Measurements from ENCODE around the gene S100A2. TPM values are rescaled to one million over a fixed set of nuclear protein-coding genes. Genes with fewer than 3 reads are reported as not detected.

Gene S100A2
- total RNA-seq, 1 donor from 2014 or later, result 0.75 TPM

DNA sequence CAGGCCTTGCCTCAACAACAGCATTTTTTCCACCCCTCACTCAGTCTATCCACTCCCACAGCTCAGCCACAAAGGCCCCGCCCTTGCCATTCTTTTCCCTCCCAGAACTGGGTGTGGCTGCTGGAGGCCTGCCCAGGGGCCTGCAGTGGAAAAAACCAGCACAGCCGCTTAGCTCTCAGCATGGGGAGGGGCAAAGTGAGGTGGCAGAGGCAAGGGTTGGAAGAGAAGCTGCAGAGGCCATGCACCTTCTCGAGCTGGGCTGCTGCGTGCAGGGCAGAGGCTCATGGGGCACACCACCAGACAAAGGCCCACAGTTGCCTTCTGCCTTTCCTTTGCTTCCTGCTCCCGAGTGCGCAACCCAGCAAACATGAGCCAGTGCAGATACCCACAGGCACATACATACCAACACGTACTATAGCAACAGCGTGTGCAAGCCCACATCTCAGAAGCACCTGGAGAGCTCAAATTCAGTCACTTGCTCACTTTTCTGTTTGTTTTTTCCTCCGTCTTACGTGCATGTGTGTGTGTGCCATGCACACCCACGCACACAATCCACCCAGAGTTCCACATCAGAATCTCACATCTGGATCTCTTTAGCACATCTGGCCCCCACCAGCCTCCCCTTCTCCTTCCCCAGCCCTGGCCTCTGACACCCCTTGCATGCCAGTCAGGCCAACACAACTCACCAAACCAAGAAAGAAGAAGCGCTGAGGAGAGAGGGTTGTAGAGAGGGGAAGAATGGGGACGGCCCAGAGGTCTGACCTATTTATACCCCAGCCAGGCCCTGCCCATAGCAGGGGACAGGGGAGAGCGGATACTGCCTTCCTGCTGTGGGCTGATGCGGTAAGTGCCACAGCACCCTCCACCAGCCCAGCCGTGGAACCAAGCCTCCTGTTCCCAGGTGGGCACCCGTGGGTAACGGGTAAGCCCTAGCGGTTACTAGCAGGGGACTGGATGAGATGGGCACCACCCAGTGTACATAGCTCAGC, 20.3 kb downstream of the S100A2 start, which contains the start of gene S100A4:
TSS of gene S100A4 (minus strand) at position 740 of the 989 bp plus-strand sequence. CDS start 1,012 bp downstream, outside the sequence.
- Mint-ChIP-seq H3K36me3 (ENCODE audit: low read depth) (peaks cover 29% of the 10 kb centered on the region), H3K4me1 (ENCODE audit: low read depth) (peaks cover 70% of the 10 kb centered on the region), H3K27me3 (ENCODE audit: low read depth) (no peaks in the 10 kb centered on the region), H3K9me3 (no peaks in the 10 kb centered on the region), H3K4me3 (ENCODE audit: low read depth) (peak within 1 kb of the TSS; percentile 88), H3K27ac (peak within 1 kb of the TSS; percentile 97)
- peak; percentile 95 for DNase-seq (ENCODE audit: low spot score)
- intact Hi-C loops (cut with micrococcal nuclease), result loop anchor here (1.0 to 10.0 kb wide), 5 partner anchors 9 to 419 kb away; partner anchors contain the start of genes CREB3L4, ILF2 and SLC39A1

DNA sequence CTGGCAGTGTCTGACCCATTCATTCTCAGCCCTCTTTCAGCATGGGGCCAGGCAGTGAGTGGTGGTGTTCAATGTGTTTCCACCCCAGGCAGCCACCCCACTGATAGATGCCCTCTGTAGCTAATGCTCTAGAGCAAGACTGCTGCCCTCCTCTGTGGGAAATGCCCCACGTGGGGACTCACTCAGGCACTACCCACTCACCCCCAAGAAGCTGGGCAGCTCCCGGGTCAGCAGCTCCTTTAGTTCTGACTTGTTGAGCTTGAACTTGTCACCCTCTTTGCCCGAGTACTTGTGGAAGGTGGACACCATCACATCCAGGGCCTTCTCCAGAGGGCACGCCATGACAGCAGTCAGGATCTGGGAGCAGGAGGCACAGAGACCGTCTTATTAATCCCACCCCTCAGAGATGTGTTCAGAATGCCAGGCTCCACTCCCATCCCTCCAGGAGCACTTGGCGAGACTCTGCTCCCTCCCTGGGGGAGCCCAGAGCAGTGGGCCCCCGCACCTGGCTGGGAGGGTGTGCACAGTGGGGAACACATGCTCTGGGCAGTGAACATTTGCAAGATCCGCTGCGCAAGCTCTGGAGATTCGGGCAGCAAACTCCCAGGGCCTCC, 21.1 kb downstream of the S100A2 start:
- H3K27me3 Mint-ChIP-seq (ENCODE audit: low read depth), result no peaks in the 10 kb centered on the region
- H3K36me3 Mint-ChIP-seq (ENCODE audit: low read depth), result peaks cover 29% of the 10 kb centered on the region
- no peak for DNase-seq (ENCODE audit: low spot score)
- peak overlapping the region; percentile 88 for H3K4me3 Mint-ChIP-seq (ENCODE audit: low read depth)
- H3K4me1 Mint-ChIP-seq (ENCODE audit: low read depth), result peaks cover 78% of the 10 kb centered on the region
- peak overlapping the region; percentile 97 for H3K27ac Mint-ChIP-seq
- intact Hi-C loops (cut with micrococcal nuclease), result loop anchor here (1.0 to 10.0 kb wide), 5 partner anchors 8 to 420 kb away; partner anchors contain the start of genes CREB3L4, ILF2 and SLC39A1
- no peaks in the 10 kb centered on the region for H3K9me3 Mint-ChIP-seq

DNA sequence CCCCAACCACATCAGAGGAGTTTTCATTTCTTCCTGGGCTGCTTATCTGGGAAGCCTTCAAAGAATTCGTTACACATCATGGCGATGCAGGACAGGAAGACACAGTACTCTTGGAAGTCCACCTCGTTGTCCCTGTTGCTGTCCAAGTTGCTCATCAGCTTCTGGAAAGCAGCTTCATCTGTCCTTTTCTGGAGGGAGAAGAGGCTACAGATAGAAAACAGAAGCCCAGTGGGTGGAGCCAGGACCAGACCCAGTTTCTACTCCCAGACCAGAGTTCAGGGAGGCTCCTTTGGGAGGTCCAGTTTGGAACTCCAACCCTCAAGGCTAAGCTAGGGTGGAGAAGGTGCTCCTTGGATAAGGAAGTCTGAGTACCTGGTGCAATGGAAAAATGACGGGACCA, 21.9 kb downstream of the S100A2 start:
- Mint-ChIP-seq H3K27me3 (ENCODE audit: low read depth) (no peaks in the 10 kb centered on the region), H3K9me3 (no peaks in the 10 kb centered on the region), H3K36me3 (ENCODE audit: low read depth) (peaks cover 29% of the 10 kb centered on the region), H3K4me1 (ENCODE audit: low read depth) (peaks cover 76% of the 10 kb centered on the region), H3K27ac (peak overlapping the region; percentile 97), H3K4me3 (ENCODE audit: low read depth) (peak overlapping the region; percentile 88)
- no peak for DNase-seq (ENCODE audit: low spot score)
- intact Hi-C loops (cut with micrococcal nuclease), result loop anchor here (2.0 to 10.0 kb wide), 2 partner anchors 89 to 421 kb away; partner anchors contain the start of genes CREB3L4 and SLC39A1

DNA sequence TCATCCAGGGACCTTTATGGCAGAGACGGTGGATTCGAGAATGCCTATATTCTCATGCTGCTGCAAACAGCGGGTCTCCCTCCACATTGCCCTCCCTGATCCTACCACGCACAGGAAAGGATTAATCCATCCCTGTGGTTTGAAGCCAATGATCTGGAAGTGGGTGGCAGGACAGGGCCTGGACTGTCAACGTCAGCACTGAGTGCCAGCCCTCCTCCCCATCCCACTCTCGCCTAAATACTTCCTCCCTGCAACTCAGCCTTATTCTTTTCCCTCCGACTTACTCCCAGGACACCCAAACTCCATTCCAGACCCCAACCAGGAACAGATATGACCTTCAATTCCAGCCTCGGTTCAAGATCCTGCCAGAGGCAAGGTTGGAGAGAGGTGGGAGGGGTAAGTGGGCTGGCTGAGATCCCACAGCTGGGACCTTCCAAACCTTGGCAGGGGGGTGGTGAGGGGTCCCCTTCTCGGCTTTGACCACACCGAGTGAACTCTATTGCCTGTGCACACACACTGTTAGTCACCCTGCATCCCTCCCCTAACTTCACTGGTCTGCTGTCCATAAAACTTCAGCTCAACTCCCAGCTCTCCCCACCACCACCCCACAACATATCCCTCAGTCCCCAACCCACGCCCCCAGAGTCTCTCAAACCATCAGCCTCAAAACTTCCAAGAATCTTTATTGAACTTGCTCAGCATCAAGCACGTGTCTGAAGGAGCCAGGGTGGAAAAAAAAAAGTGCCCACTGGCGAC, 22.5 kb downstream of the S100A2 start:
- Mint-ChIP-seq H3K4me1 (ENCODE audit: low read depth) (peaks cover 70% of the 10 kb centered on the region), H3K27ac (peak overlapping the region; percentile 48), H3K4me3 (ENCODE audit: low read depth) (peak overlapping the region; percentile 88), H3K36me3 (ENCODE audit: low read depth) (peaks cover 29% of the 10 kb centered on the region), H3K27me3 (ENCODE audit: low read depth) (no peaks in the 10 kb centered on the region), H3K9me3 (no peaks in the 10 kb centered on the region)
- intact Hi-C loops (cut with micrococcal nuclease), result loop anchor here (10.0 kb wide), 1 partner anchor 422 kb away; the partner anchor contains the start of genes CREB3L4 and SLC39A1
- DNase-seq (ENCODE audit: low spot score), result no peak

DNA sequence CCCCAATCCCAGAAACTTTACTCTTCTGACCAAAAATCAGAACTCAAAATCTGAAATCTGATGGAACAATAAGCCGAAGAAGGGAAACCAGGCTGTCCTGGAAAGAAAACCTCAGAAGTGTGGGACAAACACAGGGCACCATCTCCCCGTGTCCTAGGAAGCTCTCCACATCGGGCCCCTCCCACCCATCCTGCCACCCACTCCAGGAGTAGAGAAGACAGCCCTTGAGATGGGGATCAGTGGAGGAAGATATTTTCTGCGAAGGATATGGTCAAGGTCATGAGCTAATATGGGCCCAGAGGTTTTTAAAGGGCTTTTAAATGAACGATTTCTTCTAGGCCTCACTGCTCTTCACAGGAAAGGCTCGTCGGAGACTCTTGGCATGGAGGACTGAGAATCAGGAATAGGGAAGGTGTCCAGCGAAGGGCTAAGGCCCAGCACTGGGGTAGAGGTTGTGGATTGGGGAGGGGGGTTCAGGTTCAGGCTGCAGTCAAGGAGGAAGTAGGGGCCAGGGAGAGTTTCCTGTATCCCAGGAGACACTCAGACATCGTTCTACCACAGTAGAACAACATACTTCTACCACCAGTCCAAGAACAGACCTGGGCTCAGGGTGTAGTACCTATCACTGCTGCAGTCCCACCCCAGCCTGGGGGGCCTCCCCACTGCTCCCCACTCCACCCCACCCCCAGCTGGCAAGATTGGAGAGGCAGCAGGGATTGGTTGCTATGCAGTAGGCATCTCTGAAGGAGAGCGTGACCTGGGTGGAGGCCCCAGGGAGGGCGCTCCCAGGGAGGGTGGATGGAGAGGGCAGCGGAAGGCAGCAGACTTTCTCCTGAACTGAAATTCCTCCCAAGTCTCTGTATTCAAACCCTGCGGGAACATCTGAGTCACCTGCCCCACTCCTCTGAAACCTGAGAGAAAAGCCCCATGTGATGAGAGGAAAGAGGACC, 23.7 kb downstream of the S100A2 start:
- intact Hi-C loops (cut with micrococcal nuclease), result loop anchor here (10.0 kb wide), 1 partner anchor 423 kb away; the partner anchor contains the start of genes CREB3L4 and SLC39A1
- peaks cover 66% of the 10 kb centered on the region for H3K4me1 Mint-ChIP-seq (ENCODE audit: low read depth)
- H3K36me3 Mint-ChIP-seq (ENCODE audit: low read depth), result peaks cover 29% of the 10 kb centered on the region
- no peaks in the 10 kb centered on the region for H3K27me3 Mint-ChIP-seq (ENCODE audit: low read depth)
- H3K9me3 Mint-ChIP-seq, result no peaks in the 10 kb centered on the region
- no peak for DNase-seq (ENCODE audit: low spot score)
- peak overlapping the region; percentile 89 for H3K27ac Mint-ChIP-seq
- no peak overlapping the region for H3K4me3 Mint-ChIP-seq (ENCODE audit: low read depth)

DNA sequence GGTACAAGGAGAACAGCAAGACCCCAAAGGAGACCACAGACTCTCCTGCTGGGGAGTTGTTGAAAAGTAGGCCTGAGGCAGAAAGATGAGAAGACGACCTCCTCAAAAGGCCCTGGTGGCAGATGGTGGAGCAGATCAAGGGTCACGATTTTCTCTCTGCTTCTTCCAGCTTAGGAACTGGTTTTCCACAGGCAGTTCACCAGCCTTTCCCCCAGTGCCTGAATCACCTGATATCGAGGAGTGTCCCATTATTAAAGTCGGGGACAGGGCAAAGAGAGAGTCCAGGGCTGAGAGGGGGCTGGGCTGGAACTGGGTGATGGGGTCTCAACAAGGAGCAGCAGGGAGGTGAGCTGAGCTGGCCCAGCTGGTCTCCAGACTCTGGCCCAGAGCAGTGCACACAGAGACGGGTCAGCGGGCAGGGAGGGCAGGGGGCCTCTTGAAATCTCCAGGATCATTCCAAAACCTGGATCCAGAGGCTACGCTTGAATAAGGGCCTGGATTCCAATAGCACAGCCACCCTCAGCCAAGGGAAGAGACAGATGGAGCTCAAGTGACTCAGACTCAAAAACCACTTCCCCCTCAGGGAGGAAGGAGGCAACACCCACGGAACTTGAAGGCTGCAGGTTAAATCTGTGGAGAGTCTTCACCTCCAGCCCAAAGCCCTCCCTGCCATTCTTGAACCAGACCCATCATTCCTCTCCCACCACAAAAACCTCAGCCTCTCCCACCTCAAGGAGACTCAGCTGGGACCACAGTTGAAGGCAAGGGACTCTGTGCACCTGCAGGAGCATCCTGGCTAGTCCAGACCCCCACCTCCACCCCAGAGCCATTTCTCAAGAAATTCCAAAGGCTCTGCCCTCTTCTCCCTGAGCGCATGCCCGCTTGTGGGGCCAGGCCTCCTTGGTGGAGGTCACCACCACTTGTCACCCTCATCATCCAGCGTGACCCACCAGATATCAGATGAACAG, 25.0 kb downstream of the S100A2 start, which contains the start of gene S100A5:
TSS of gene S100A5 (minus strand) at position 541 of the 968 bp plus-strand sequence. CDS start 743 bp downstream, outside the sequence.
- H3K4me3 Mint-ChIP-seq (ENCODE audit: low read depth), result peak within 1 kb of the TSS; percentile 56
- H3K36me3 Mint-ChIP-seq (ENCODE audit: low read depth), result peaks cover 33% of the 10 kb centered on the region
- H3K9me3 Mint-ChIP-seq, result no peaks in the 10 kb centered on the region
- peak within 1 kb of the TSS; percentile 89 for H3K27ac Mint-ChIP-seq
- peak; percentile 49 for DNase-seq (ENCODE audit: low spot score)
- H3K27me3 Mint-ChIP-seq (ENCODE audit: low read depth), result no peaks in the 10 kb centered on the region
- intact Hi-C loops (cut with micrococcal nuclease), result loop anchor here (10.0 kb wide), 1 partner anchor 424 kb away; the partner anchor contains the start of genes CREB3L4 and SLC39A1
- peaks cover 67% of the 10 kb centered on the region for H3K4me1 Mint-ChIP-seq (ENCODE audit: low read depth)

DNA sequence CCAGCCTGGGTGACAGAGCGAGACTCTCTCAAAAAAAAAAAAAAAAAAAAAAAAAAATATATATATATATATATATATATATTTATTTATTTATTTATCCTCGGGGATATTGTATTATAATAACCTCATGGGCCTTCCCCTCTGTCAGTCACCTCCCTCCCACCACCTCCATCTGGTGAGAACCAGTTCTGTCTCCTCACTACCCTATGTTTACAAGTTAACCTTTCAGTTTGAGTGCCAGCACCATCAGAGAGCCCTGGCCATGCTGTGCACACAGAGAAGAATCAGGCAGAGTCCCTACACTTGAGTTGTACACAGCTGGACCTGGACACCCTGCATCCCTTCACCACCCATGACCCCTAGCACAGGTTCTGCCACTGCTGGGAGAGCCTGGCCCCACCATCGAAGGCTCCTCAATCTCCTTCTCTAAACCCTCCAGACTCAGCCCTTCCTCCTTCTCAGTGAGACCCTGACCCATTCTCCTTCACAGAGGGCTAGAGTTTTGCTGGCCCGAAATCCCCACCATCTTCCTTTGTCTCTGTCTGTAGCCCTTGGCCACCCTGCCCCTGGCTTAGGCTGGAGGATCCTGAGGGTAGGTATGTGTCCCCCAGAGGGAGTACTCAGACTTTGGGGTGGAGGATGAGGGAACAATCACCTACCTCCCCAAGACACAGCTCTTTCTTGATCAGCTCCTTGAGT, 26.1 kb downstream of the S100A2 start:
- Mint-ChIP-seq H3K27me3 (ENCODE audit: low read depth) (no peaks in the 10 kb centered on the region), H3K4me1 (ENCODE audit: low read depth) (peaks cover 63% of the 10 kb centered on the region), H3K4me3 (ENCODE audit: low read depth) (peak overlapping the region; percentile 41), H3K36me3 (ENCODE audit: low read depth) (peaks cover 35% of the 10 kb centered on the region), H3K9me3 (no peaks in the 10 kb centered on the region), H3K27ac (peak overlapping the region; percentile 89)
- intact Hi-C loops (cut with micrococcal nuclease), result loop anchor here (10.0 kb wide), 1 partner anchor 425 kb away; the partner anchor contains the start of genes CREB3L4 and SLC39A1
- no peak for DNase-seq (ENCODE audit: low spot score)

DNA sequence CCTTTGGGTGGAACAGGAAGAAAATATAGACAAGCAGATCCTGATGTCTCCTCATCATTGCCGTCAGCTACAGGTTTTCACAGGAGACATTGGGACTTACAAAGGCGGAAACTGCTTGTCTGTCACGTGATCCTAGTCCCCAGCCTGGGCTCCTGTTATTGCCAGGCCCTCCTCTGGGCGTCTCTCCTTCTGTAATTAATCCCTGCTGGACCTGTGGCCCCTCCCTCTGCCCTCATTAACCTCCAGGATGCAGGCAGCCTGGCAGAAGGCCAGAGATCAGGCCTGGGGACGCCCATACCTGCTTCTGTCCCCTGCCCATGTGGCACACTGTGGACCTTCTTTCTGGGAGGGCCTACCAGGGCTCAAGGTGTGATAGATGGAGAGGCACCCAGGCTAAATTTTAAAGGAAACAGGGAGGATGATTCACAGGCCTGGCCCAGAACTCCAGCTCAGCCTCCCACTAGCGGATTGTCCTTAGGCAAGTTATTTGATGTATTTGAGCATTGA, 27.3 kb downstream of the S100A2 start:
- Mint-ChIP-seq H3K36me3 (ENCODE audit: low read depth) (peaks cover 33% of the 10 kb centered on the region), H3K9me3 (no peaks in the 10 kb centered on the region), H3K27me3 (ENCODE audit: low read depth) (no peaks in the 10 kb centered on the region), H3K4me3 (ENCODE audit: low read depth) (no peak overlapping the region), H3K27ac (peak overlapping the region; percentile 23), H3K4me1 (ENCODE audit: low read depth) (peaks cover 65% of the 10 kb centered on the region)
- DNase-seq (ENCODE audit: low spot score), result no peak
- intact Hi-C loops (cut with micrococcal nuclease), result no loop called here

DNA sequence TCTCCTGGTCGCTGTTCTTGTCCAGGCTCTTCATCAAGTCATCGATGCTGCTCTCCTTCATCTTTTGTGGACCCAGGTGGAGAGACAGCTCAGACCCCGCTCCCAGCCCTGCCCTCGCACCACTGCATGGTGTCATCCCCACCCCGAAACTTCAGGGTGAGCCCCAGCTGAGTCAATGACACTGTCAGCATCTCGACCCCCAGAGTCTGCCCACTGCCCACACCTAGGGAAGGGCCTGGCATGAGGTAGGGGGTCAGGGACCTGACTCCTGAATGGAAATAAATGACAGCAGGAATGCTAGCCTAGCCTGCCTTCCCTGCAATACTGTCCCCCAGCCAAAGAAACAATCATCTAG, 28.3 kb downstream of the S100A2 start:
- H3K27ac Mint-ChIP-seq, result no peak overlapping the region
- intact Hi-C loops (cut with micrococcal nuclease), result no loop called here
- peaks cover 27% of the 10 kb centered on the region for H3K36me3 Mint-ChIP-seq (ENCODE audit: low read depth)
- peaks cover 64% of the 10 kb centered on the region for H3K4me1 Mint-ChIP-seq (ENCODE audit: low read depth)
- DNase-seq (ENCODE audit: low spot score), result no peak
- no peaks in the 10 kb centered on the region for H3K27me3 Mint-ChIP-seq (ENCODE audit: low read depth)
- H3K4me3 Mint-ChIP-seq (ENCODE audit: low read depth), result peak overlapping the region; percentile 10
- no peaks in the 10 kb centered on the region for H3K9me3 Mint-ChIP-seq
